IMR-90 (cell line): Measurements from ENCODE around the gene CDKN1C. TPM values are rescaled to one million over a fixed set of nuclear protein-coding genes. Genes with fewer than 3 reads are reported as not detected.
A peak's percentile ranks its signal among the peaks of the same experiment; 100 is the strongest.

Source experiments
- ATAC-seq: fragments of 200-7000 bp; cut with Tn5 transposase; 2 replicates; pipeline ENCODE4 v1.9.1; 2020; ENCODE audit warnings: low read depth, mild to moderate bottlenecking, moderate library complexity
- BruUV-seq: library from RNA; stranded (reverse); fragments of 400-500 nt; replicated peaks from 2 replicates; lab custom pipeline; 2021; lab: Mats Ljungman, UMichigan
- CTCF ChIA-PET: fragments of 300-600 bp; formaldehyde crosslinking; extraction: SDS; loops from one replicate; lab custom pipeline; 2021; ENCODE audit warnings: antibody characterized with exemption; lab: Yijun Ruan, JAX
- POLR2A ChIA-PET: fragments of 300-600 bp; sonication (Branson Sonifier 250); formaldehyde crosslinking; loops from one replicate; lab custom pipeline; 2022; ENCODE audit warnings: antibody characterized with exemption; ENCODE audit not compliant: unreplicated experiment; lab: Charles Lee
- DNase-seq: peaks from one replicate; pipeline ENCODE4 v3.0.0; 2013
- H2AFZ ChIP-seq: replicated peaks from 2 replicates; pipeline ENCODE3; 2013; ENCODE audit warnings: low read length, mild to moderate bottlenecking; ENCODE audit not compliant: poor library complexity
- H2AK5ac ChIP-seq: 2 replicates; pipeline ENCODE4 v1.6.1; 2013; ENCODE audit warnings: low read depth, low read length, inconsistent platforms
- H2AK9ac ChIP-seq: replicated peaks from 2 replicates; pipeline ENCODE3; 2013; ENCODE audit warnings: mild to moderate bottlenecking, low read depth, low read length, moderate library complexity; ENCODE audit not compliant: poor library complexity
- H2BK120ac ChIP-seq: 2 replicates; pipeline ENCODE4 v1.6.1; 2013; ENCODE audit warnings: low read depth, low read length, inconsistent platforms
- H2BK15ac ChIP-seq: 3 replicates; pipeline ENCODE4 v1.6.1; 2013; ENCODE audit warnings: low read depth, low read length, inconsistent platforms
- H2BK20ac ChIP-seq: 2 replicates; pipeline ENCODE4 v1.6.1; 2013; ENCODE audit warnings: low read depth, mild to moderate bottlenecking, inconsistent platforms, low read length, moderate library complexity
- H2BK5ac ChIP-seq: 2 replicates; pipeline ENCODE4 v1.6.1; 2013; ENCODE audit warnings: mild to moderate bottlenecking, low read depth, low read length, inconsistent platforms; ENCODE audit not compliant: poor library complexity, severe bottlenecking
- H3K14ac ChIP-seq: replicated peaks from 2 replicates; pipeline ENCODE4 v1.6.1; 2013; ENCODE audit warnings: low read depth, low read length, inconsistent platforms
- H3K18ac ChIP-seq: 2 replicates; pipeline ENCODE4 v1.6.1; 2013; ENCODE audit warnings: low read depth, low read length, control low read depth
- H3K23ac ChIP-seq: 2 replicates; pipeline ENCODE4 v1.6.1; 2013; ENCODE audit warnings: low read depth, low read length, inconsistent platforms
- H3K27ac ChIP-seq: 2 replicates; pipeline ENCODE4 v1.5.1; 2013; ENCODE audit warnings: mild to moderate bottlenecking, control low read depth, low read length; ENCODE audit not compliant: insufficient read depth
- H3K27me3 ChIP-seq: 2 replicates; pipeline ENCODE4 v1.6.1; 2013; ENCODE audit warnings: low read length; ENCODE audit not compliant: control insufficient read depth, insufficient read depth
- H3K36me3 ChIP-seq: 2 replicates; pipeline ENCODE4 v1.6.1; 2013; ENCODE audit warnings: low read length, mixed read lengths; ENCODE audit not compliant: control insufficient read depth, insufficient read depth
- H3K4ac ChIP-seq: 2 replicates; pipeline ENCODE4 v1.6.1; 2013; ENCODE audit warnings: low read depth, low read length, inconsistent platforms
- H3K4me1 ChIP-seq: 2 replicates; pipeline ENCODE4 v1.6.1; 2013; ENCODE audit warnings: low read length, mixed read lengths; ENCODE audit not compliant: control insufficient read depth, insufficient read depth
- H3K4me2 ChIP-seq: 2 replicates; pipeline ENCODE4 v1.6.1; 2013; ENCODE audit warnings: low read depth, mild to moderate bottlenecking, control low read depth, low read length, moderate library complexity
- H3K4me3 ChIP-seq: 2 replicates; pipeline ENCODE4 v1.5.1; 2013; ENCODE audit warnings: low read depth, mild to moderate bottlenecking, control low read depth, low read length, moderate library complexity; ENCODE audit not compliant: insufficient read depth
- H3K56ac ChIP-seq: 2 replicates; pipeline ENCODE4 v1.6.1; 2013; ENCODE audit warnings: low read length, inconsistent platforms; ENCODE audit not compliant: insufficient read depth; ENCODE audit errors: extremely low read depth
- H3K79me1 ChIP-seq, 2 experiments: 2 replicates each; pipeline ENCODE4 v1.6.1; 2013; ENCODE audit warnings: low read length in 2 of 2, inconsistent platforms in 1 of 2, low read depth in 1 of 2
- H3K9ac ChIP-seq: 2 replicates; pipeline ENCODE4 v1.6.1; 2013; ENCODE audit warnings: low read depth, low read length, control low read depth
- H3K9me1 ChIP-seq: 2 replicates; pipeline ENCODE4 v1.6.1; 2013; ENCODE audit warnings: low read length, inconsistent platforms; ENCODE audit not compliant: insufficient read depth
- H3K9me3 ChIP-seq: 2 replicates; pipeline ENCODE4 v1.6.1; 2013; ENCODE audit warnings: low read length; ENCODE audit not compliant: control insufficient read depth, insufficient read depth
- H4K20me1 ChIP-seq: 2 replicates; pipeline ENCODE4 v1.6.1; 2013; ENCODE audit warnings: low read length, inconsistent platforms; ENCODE audit not compliant: insufficient read depth
- H4K5ac ChIP-seq: 2 replicates; pipeline ENCODE4 v1.6.1; 2013; ENCODE audit warnings: mild to moderate bottlenecking, low read depth, low read length, control low read depth
- H4K8ac ChIP-seq, 2 experiments: 2 replicates each; pipeline ENCODE4 v1.6.1; 2013; ENCODE audit warnings: low read depth in 2 of 2, low read length in 2 of 2, control low read depth in 1 of 2, inconsistent platforms in 1 of 2
- H4K91ac ChIP-seq: 2 replicates; pipeline ENCODE4 v1.6.1; 2013; ENCODE audit warnings: low read depth, low read length, inconsistent platforms; ENCODE audit not compliant: insufficient read depth
- BHLHE40 ChIP-seq: fragments of 150-350 bp; IDR thresholded peaks from 2 replicates; pipeline ENCODE4 v1.6.1; 2016; ENCODE audit warnings: mild to moderate bottlenecking, low read depth, low read length
- CEBPB ChIP-seq: IDR thresholded peaks from 2 replicates; pipeline ENCODE4 v1.6.1; 2012; ENCODE audit warnings: low read depth, low read length, improper control_type of control experiment
- CHD1 ChIP-seq: IDR thresholded peaks from 2 replicates; pipeline ENCODE4 v1.6.1; 2012; ENCODE audit warnings: low read depth, low read length, improper control_type of control experiment
- FOS ChIP-seq: fragments of 150-350 bp; IDR thresholded peaks from 2 replicates; pipeline ENCODE4 v1.6.1; 2016; ENCODE audit warnings: low read depth, low read length
- MAFK ChIP-seq: IDR thresholded peaks from 2 replicates; pipeline ENCODE4 v1.6.1; 2012; ENCODE audit warnings: low read depth, low read length, improper control_type of control experiment
- MXI1 ChIP-seq: IDR thresholded peaks from 2 replicates; pipeline ENCODE4 v1.6.1; 2012; ENCODE audit warnings: low read depth, mild to moderate bottlenecking, low read length, moderate library complexity, borderline replicate concordance
- NFE2L2 ChIP-seq: fragments of 150-350 bp; IDR thresholded peaks from 2 replicates; pipeline ENCODE4 v1.6.1; 2016; ENCODE audit warnings: low read depth, mild to moderate bottlenecking, low read length
- POLR2A ChIP-seq: IDR thresholded peaks from 2 replicates; pipeline ENCODE4 v1.6.1; 2012; ENCODE audit warnings: mild to moderate bottlenecking, low read depth, low read length
- RAD21 ChIP-seq: IDR thresholded peaks from 2 replicates; pipeline ENCODE4 v1.6.1; 2012; ENCODE audit warnings: low read length, improper control_type of control experiment
- RCOR1 ChIP-seq: IDR thresholded peaks from 2 replicates; pipeline ENCODE4 v1.6.1; 2012; ENCODE audit warnings: mild to moderate bottlenecking, low read length, improper control_type of control experiment; ENCODE audit not compliant: insufficient replicate concordance
- RFX5 ChIP-seq: IDR thresholded peaks from 2 replicates; pipeline ENCODE4 v1.8.0; 2012; ENCODE audit warnings: low read depth, mild to moderate bottlenecking, low read length, moderate library complexity
- SMC3 ChIP-seq: fragments of 150-350 bp; IDR thresholded peaks from 2 replicates; pipeline ENCODE4 v1.6.1; 2016; ENCODE audit warnings: low read depth, mild to moderate bottlenecking, antibody characterized with exemption, low read length, moderate library complexity
- WGBS, 2 experiments: methylation state at CpG; one replicate each; pipeline versions ENCODE4 v1.1.5 to v1.1.7; 2013; ENCODE audit warnings: missing lambda C conversion rate in 2 of 2; ENCODE audit not compliant: insufficient read length in 1 of 2; ENCODE audit errors: extremely low coverage in 2 of 2; 5-methylcytosine and 5-hydroxymethylcytosine counted together
- dilution Hi-C: fragments of 300-500 bp; cut with HindIII; formaldehyde crosslinking; loops from one replicate; pipeline ENCODE4 v1.14.3; 2018; ENCODE audit warnings: low sequenced_read_pairs; ENCODE audit not compliant: unreplicated experiment
- in situ Hi-C: fragments of 300-500 bp; cut with MboI; formaldehyde crosslinking; loops from 3 replicates; pipeline ENCODE4 v1.14.3; 2019; ENCODE audit warnings: low sequenced_read_pairs, inconsistent platforms, mixed read lengths
- intact Hi-C: fragments of 100-400 bp; cut with micrococcal nuclease; formaldehyde crosslinking; loops from 2 replicates; pipeline ENCODE4 v1.10.0; 2022
- polyA plus RNA-seq, 3 experiments: library from polyadenylated mRNA; depleted of rRNA; stranded (reverse); fragments of >200 nt; gene quantifications; 2 replicates each; pipeline ENCODE4 v1.2.3, GENCODE V29; 2012; ENCODE audit warnings: low replicate concordance in 1 of 3
- total RNA-seq: library from RNA; depleted of rRNA; stranded (reverse); fragments of >200 nt; gene quantifications from 2 replicates; pipeline ENCODE4 v1.2.3, GENCODE V29; 2012
- TF ChIP-seq, protein P1 (sequence below): conservative IDR thresholded peaks from 2 replicates; pipeline ENCODE4 v1.5.1; 2012; ENCODE audit warnings: mild to moderate bottlenecking, low read depth, low read length, improper control_type of control experiment
- TF ChIP-seq, protein P2 (sequence below): fragments of 150-350 bp; IDR thresholded peaks from 2 replicates; pipeline ENCODE4 v1.6.1; 2017; ENCODE audit warnings: mild to moderate bottlenecking, antibody characterized with exemption, low read length, low read depth
- TF ChIP-seq, protein P3 (sequence below): fragments of 150-350 bp; IDR thresholded peaks from 2 replicates; pipeline ENCODE4 v1.6.1; 2016; ENCODE audit warnings: low read depth, mild to moderate bottlenecking, low read length, moderate library complexity, borderline replicate concordance

CDKN1C gene
- total and polyA plus RNA-seq, 2 of the 4 experiments (the other 2 are of a cell fraction) = 1.6 to 3.0 TPM

DNA sequence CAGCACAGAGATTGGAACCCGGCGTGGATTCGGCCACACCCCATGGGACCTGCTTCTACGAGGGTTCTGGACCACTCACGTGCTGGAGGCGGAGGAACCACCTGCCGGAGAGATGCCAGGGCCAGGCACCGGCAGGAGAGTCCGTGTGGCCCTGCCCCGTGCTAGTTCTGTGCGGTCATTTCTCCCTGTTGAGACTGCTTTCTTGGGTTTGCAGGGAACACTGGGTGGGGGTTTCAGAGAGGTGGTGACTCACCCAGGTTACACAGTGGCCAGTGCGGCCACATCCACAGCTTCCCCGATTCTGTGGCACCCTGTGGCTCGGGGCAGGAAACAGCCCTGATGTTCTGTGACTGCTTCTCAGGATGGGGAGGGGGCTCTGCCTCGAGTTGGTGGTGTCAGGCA, 47.3 kb upstream of the CDKN1C start:
- Histone ChIP-seq H3K4me2 (no peak overlapping the region), H3K9ac (no peak overlapping the region), H2BK120ac (peak overlapping the region; percentile 46; the same call in 1 of the 2 replicates), H3K18ac (no peak overlapping the region), H2BK5ac (peak overlapping the region; percentile 36), H4K91ac (no peak overlapping the region), H3K4ac (peak overlapping the region; percentile 36; the same call in 1 of the 2 replicates), H3K4me3 (no peak overlapping the region), H3K27ac (no peak overlapping the region; the same call in 1 of the 2 replicates), H2AK5ac (peak overlapping the region; percentile 76), H4K20me1 (peaks cover 7% of the 10 kb centered on the region), H2BK20ac (peak overlapping the region; percentile 20; the same call in 1 of the 2 replicates), H3K9me1 (no peaks in the 10 kb centered on the region), H2AFZ (no peak overlapping the region), H3K36me3 (no peaks in the 10 kb centered on the region), H3K79me1 (peaks cover 3 to 11% of the 10 kb centered on the region in 2 experiments; a peak in 2 of 4 replicates), H4K8ac (peak overlapping the region; percentile 20 to 65; a peak in 1 of 4 replicates), H3K9me3 (peaks cover 5% of the 10 kb centered on the region), H2BK15ac (no peak overlapping the region; the same call in 2 of the 3 replicates), H2AK9ac (peak overlapping the region; percentile 12), H3K56ac (no peak overlapping the region), H3K14ac (no peak overlapping the region), H4K5ac (no peak overlapping the region; the same call in 1 of the 2 replicates), H3K27me3 (no peaks in the 10 kb centered on the region), H3K23ac (no peak overlapping the region), H3K4me1 (peaks cover 12% of the 10 kb centered on the region)
- TF ChIP-seq CEBPB (no peak), BHLHE40 (no peak), FOS (no peak; the same call in 1 of the 2 replicates), CHD1 (no peak), MAFK (no peak), RFX5 (no peak), RCOR1 (no peak), NFE2L2 (no peak), MXI1 (no peak), POLR2A (no peak), SMC3 (no peak), RAD21 (no peak)
- TF ChIP-seq, protein P1, sequence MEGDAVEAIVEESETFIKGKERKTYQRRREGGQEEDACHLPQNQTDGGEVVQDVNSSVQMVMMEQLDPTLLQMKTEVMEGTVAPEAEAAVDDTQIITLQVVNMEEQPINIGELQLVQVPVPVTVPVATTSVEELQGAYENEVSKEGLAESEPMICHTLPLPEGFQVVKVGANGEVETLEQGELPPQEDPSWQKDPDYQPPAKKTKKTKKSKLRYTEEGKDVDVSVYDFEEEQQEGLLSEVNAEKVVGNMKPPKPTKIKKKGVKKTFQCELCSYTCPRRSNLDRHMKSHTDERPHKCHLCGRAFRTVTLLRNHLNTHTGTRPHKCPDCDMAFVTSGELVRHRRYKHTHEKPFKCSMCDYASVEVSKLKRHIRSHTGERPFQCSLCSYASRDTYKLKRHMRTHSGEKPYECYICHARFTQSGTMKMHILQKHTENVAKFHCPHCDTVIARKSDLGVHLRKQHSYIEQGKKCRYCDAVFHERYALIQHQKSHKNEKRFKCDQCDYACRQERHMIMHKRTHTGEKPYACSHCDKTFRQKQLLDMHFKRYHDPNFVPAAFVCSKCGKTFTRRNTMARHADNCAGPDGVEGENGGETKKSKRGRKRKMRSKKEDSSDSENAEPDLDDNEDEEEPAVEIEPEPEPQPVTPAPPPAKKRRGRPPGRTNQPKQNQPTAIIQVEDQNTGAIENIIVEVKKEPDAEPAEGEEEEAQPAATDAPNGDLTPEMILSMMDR = no peak
- TF ChIP-seq, protein P2, sequence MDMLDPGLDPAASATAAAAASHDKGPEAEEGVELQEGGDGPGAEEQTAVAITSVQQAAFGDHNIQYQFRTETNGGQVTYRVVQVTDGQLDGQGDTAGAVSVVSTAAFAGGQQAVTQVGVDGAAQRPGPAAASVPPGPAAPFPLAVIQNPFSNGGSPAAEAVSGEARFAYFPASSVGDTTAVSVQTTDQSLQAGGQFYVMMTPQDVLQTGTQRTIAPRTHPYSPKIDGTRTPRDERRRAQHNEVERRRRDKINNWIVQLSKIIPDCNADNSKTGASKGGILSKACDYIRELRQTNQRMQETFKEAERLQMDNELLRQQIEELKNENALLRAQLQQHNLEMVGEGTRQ = no peak
- TF ChIP-seq, protein P3, sequence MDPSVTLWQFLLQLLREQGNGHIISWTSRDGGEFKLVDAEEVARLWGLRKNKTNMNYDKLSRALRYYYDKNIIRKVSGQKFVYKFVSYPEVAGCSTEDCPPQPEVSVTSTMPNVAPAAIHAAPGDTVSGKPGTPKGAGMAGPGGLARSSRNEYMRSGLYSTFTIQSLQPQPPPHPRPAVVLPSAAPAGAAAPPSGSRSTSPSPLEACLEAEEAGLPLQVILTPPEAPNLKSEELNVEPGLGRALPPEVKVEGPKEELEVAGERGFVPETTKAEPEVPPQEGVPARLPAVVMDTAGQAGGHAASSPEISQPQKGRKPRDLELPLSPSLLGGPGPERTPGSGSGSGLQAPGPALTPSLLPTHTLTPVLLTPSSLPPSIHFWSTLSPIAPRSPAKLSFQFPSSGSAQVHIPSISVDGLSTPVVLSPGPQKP = no peak
- in situ Hi-C loops (no loop called here), intact Hi-C loops (no loop called here), dilution Hi-C loops (no loop called here)
- CTCF ChIA-PET = interaction anchor here (1.2 kb wide), 1 partner anchor 88 kb away, joined by 3 read pairs; no protein-coding TSS in a partner anchor
- peak; percentile 46 for DNase-seq
- 76% methylated on average over 9 of the region's 15 CpGs; no CpG with 5 or more reads in 1 of the 2 experiments for WGBS, 2 experiments
- BruUV-seq = no TSS peak
- POLR2A ChIA-PET = interaction anchor here (0.6 kb wide), 1 partner anchor 32 kb away, joined by 3 read pairs; no protein-coding TSS in a partner anchor
- ATAC-seq = no peak
